Keratinocyte (primary cell): ENCODE results near the gene EGF. TPM values are rescaled to one million over a fixed set of nuclear protein-coding genes. Genes with fewer than 3 reads are reported as not detected.
A peak's percentile ranks its signal among the peaks of the same experiment; 100 is the strongest.
"Not testable (repeated sequence)": the region's sequence is repeated elsewhere in the genome, so short reads cannot be mapped to it uniquely, and the experiment has no call there.

Source experiments
- DNase-seq: peaks from one replicate; pipeline ENCODE4 v3.0.0-alpha.2; 2011; ENCODE audit warnings: low read depth, missing footprints, low spot score
- FAIRE-seq: peaks from 2 replicates; lab custom pipeline; 2011; peaks lifted over from hg19 to GRCh38; lab: Jason Lieb, UNC
- H2AFZ ChIP-seq: 2 replicates; pipeline ENCODE4 v1.6.0; 2012; ENCODE audit warnings: low read length, control low read depth, inconsistent platforms; ENCODE audit not compliant: control insufficient read depth
- H3K27ac ChIP-seq: 2 replicates; pipeline ENCODE4 v1.5.1; 2011; ENCODE audit warnings: low read length; ENCODE audit not compliant: control insufficient read depth, insufficient read depth
- H3K27me3 ChIP-seq: 3 replicates; pipeline ENCODE4 v1.6.0; 2011; ENCODE audit warnings: low read length; ENCODE audit not compliant: control insufficient read depth, insufficient read depth; ENCODE audit errors: extremely low read depth
- H3K36me3 ChIP-seq, 2 experiments: 2 replicates in 1 of 2; 3 replicates in 1 of 2; pipeline ENCODE4 v1.5.1; 2011; ENCODE audit warnings: low read length in 2 of 2, mild to moderate bottlenecking in 1 of 2; ENCODE audit not compliant: control insufficient read depth in 2 of 2, insufficient read depth in 2 of 2; ENCODE audit errors: extremely low read depth in 1 of 2
- H3K4me1 ChIP-seq: 3 replicates; pipeline ENCODE4 v1.5.1; 2011; ENCODE audit warnings: low read length; ENCODE audit not compliant: control insufficient read depth, insufficient read depth; ENCODE audit errors: extremely low read depth
- H3K4me2 ChIP-seq: 3 replicates; pipeline ENCODE4 v1.6.0; 2011; ENCODE audit warnings: low read depth, low read length; ENCODE audit not compliant: control insufficient read depth, insufficient read depth; ENCODE audit errors: extremely low read depth
- H3K4me3 ChIP-seq, 3 experiments: fragments of 200-600 bp in 1 of 3; sonication (generic) in 1 of 3; 2 replicates in 2 of 3; 3 replicates in 1 of 3; pipeline ENCODE4 v1.5.1; 2011 to 2016; ENCODE audit warnings: low read length in 3 of 3, mild to moderate bottlenecking in 3 of 3, control low read depth in 2 of 3, inconsistent platforms in 1 of 3, low read depth in 1 of 3, mixed read lengths in 1 of 3, mixed run types in 1 of 3, moderate library complexity in 1 of 3; ENCODE audit not compliant: control insufficient read depth in 2 of 3, insufficient read depth in 2 of 3; ENCODE audit errors: extremely low read depth in 1 of 3
- H3K79me2 ChIP-seq: 2 replicates; pipeline ENCODE4 v1.6.0; 2012; ENCODE audit warnings: low read length; ENCODE audit not compliant: control insufficient read depth, insufficient read depth
- H3K9ac ChIP-seq: 3 replicates; pipeline ENCODE4 v1.6.0; 2011; ENCODE audit warnings: low read length; ENCODE audit not compliant: control insufficient read depth, insufficient read depth; ENCODE audit errors: extremely low read depth
- H3K9me1 ChIP-seq: 3 replicates; pipeline ENCODE4 v1.6.0; 2011; ENCODE audit warnings: low read length; ENCODE audit not compliant: control insufficient read depth, insufficient read depth; ENCODE audit errors: extremely low read depth
- H3K9me3 ChIP-seq: 2 replicates; pipeline ENCODE4 v1.5.1; 2012; ENCODE audit warnings: low read depth, low read length; ENCODE audit not compliant: control insufficient read depth
- H4K20me1 ChIP-seq: 3 replicates; pipeline ENCODE4 v1.6.0; 2011; ENCODE audit warnings: low read length; ENCODE audit not compliant: control insufficient read depth, insufficient read depth; ENCODE audit errors: extremely low read depth
- EZH2 ChIP-seq: IDR thresholded peaks from one replicate; pipeline ENCODE4 v1.6.1; 2012; ENCODE audit warnings: inconsistent platforms, mild to moderate bottlenecking, low read length, moderate library complexity
- dilution Hi-C: fragments of 300-500 bp; cut with MboI; formaldehyde crosslinking; loops from one replicate; pipeline ENCODE4 v1.7.0; 2020; ENCODE audit warnings: low sequenced_read_pairs; ENCODE audit not compliant: extremely low pct_ligation_motif_present
- polyA plus RNA-seq, 5 experiments: library from polyadenylated mRNA; depleted of rRNA in 3 of 5; stranded (reverse) in 3 of 5; stranded (forward) in 1 of 5; unstranded in 1 of 5; fragments of >200 nt; gene quantifications; 1 replicate in 1 of 5; 2 replicates in 3 of 5; 3 replicates in 1 of 5; pipeline versions ENCODE4 v1.2.1 to v1.2.3, GENCODE V29; 2011 to 2012; ENCODE audit warnings: missing spikeins in 2 of 5, low read depth in 1 of 5, low replicate concordance in 1 of 5
- TF ChIP-seq, protein P1 (sequence below), 3 experiments: IDR thresholded peaks in 1 of 3; conservative IDR thresholded peaks in 1 of 3; optimal IDR thresholded peaks in 1 of 3; 2 replicates in 2 of 3; 3 replicates in 1 of 3; pipeline versions ENCODE3 to v1.5.1; 2011; ENCODE audit warnings: low read length in 3 of 3, mild to moderate bottlenecking in 3 of 3, moderate library complexity in 2 of 3, control low read depth in 1 of 3, inconsistent platforms in 1 of 3; ENCODE audit not compliant: insufficient read depth in 2 of 3; ENCODE audit errors: extremely low read depth in 1 of 3

Gene EGF
- polyA plus RNA-seq, 1 donor (not counting 4 experiments of a cell fraction or from before 2014, with no cell fraction given) = 1.3 TPM

DNA sequence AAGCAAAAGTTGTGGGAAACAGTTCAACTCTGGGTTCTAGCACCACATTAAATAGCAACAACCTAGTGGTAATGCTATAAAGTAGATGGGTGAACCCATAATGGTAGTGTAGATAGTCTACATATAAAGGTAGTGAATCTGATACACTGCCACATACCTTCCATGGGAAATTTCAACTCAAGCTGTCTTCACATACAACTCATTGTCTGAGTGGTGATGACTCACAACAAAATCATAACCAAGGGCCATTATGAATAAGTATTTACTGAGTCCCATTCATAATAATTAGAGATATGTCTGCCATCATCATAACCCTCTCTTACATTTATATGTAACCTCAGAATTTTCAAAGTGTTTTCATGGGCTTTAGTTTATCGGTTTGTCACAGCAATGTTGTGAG is 34.8 kb downstream of the EGF start:
- Histone ChIP-seq H3K9me3 (no peaks in the 10 kb centered on the region), H3K36me3 (no peaks in the 10 kb centered on the region), H3K4me3 (no peak overlapping the region), H4K20me1 (no peaks in the 10 kb centered on the region), H3K9ac (no peak overlapping the region), H3K27ac (peak overlapping the region; percentile 23), H3K4me2 (no peak overlapping the region), H3K9me1 (no peaks in the 10 kb centered on the region), H3K79me2 (no peaks in the 10 kb centered on the region), H3K4me1 (peaks cover 5% of the 10 kb centered on the region), H2AFZ (no peak overlapping the region), H3K27me3 (no peaks in the 10 kb centered on the region)
- no peak for TF ChIP-seq EZH2
- TF ChIP-seq, protein P1, sequence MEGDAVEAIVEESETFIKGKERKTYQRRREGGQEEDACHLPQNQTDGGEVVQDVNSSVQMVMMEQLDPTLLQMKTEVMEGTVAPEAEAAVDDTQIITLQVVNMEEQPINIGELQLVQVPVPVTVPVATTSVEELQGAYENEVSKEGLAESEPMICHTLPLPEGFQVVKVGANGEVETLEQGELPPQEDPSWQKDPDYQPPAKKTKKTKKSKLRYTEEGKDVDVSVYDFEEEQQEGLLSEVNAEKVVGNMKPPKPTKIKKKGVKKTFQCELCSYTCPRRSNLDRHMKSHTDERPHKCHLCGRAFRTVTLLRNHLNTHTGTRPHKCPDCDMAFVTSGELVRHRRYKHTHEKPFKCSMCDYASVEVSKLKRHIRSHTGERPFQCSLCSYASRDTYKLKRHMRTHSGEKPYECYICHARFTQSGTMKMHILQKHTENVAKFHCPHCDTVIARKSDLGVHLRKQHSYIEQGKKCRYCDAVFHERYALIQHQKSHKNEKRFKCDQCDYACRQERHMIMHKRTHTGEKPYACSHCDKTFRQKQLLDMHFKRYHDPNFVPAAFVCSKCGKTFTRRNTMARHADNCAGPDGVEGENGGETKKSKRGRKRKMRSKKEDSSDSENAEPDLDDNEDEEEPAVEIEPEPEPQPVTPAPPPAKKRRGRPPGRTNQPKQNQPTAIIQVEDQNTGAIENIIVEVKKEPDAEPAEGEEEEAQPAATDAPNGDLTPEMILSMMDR (optimal IDR thresholded peaks at IDR 0.05 in 1 of 3, IDR thresholded peaks at IDR 0.05 in 1 of 3, conservative IDR thresholded peaks at IDR 0.05 in 1 of 3; ENCODE audit: extremely low read depth in 1 of 3, insufficient read depth in 2 of 3, low read length in 3 of 3) = no peak
- peak; percentile 60 for FAIRE-seq
- dilution Hi-C loops = no loop called here
- peak; percentile 69 for DNase-seq

DNA sequence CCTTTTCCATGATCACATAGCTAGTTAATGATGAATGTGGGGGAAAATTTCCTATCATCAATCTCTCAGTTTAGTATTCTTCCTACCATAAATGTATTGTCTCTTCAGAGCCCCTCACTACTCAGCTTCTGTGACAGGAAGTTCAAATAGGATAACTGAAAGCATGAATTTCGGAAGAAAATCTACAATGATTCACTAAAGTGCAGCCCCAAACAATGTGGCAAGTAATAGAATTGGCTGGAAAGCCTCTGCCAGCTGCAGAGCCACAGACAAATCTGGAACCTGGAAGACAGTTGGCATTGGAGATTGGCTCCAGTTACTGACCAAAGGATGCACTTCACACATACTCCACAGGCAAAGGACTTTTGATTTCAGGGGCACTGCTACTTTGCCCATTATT is 35.2 kb downstream of the EGF start:
- Histone ChIP-seq H3K36me3 (no peaks in the 10 kb centered on the region), H3K27ac (peak overlapping the region; percentile 23), H3K4me3 (no peak overlapping the region), H3K27me3 (no peaks in the 10 kb centered on the region), H3K4me1 (peaks cover 5% of the 10 kb centered on the region), H3K9me3 (no peaks in the 10 kb centered on the region), H3K79me2 (no peaks in the 10 kb centered on the region), H3K9me1 (no peaks in the 10 kb centered on the region), H2AFZ (no peak overlapping the region), H3K9ac (no peak overlapping the region), H4K20me1 (no peaks in the 10 kb centered on the region), H3K4me2 (no peak overlapping the region)
- DNase-seq = no peak
- no peak for FAIRE-seq
- TF ChIP-seq EZH2 = no peak
- TF ChIP-seq, protein P1 (optimal IDR thresholded peaks at IDR 0.05 in 1 of 3, IDR thresholded peaks at IDR 0.05 in 1 of 3, conservative IDR thresholded peaks at IDR 0.05 in 1 of 3; ENCODE audit: extremely low read depth in 1 of 3, insufficient read depth in 2 of 3, low read length in 3 of 3) = no peak
- dilution Hi-C loops = no loop called here

DNA sequence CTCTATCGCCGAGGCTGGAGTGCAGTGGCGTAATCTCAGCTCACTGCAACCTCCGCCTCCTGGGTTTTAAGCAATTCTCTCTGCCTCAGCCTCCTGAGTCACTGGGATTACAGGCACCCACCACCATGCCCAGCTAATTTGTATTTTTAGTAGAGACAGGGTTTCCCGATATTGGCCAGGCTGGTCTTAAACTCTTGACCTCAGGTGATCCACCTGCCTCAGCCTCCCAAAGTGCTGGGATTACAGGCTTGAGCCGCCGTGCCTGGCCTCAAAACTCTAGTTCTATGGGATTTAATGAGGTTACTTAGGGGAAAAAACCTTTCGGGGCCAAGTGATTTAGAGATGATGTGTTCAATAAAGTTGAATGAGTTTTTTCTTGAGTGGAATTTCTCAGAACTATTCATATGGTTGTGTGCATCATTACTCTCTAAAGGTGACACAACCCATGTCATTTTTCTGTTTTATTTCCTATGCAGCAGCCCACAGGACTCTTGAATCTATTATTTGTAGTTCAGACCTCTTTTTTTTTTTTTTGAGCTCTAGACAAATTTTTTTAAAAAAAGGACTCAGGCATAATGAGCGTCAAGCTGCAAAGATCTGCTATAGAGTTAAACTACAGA is 36.5 kb downstream of the EGF start:
- H3K4me3 ChIP-seq, dilution Hi-C loops, FAIRE-seq: not testable (repeated sequence)

More for the DNA sequence above, 36.5 kb downstream of the EGF start:
- not testable (repeated sequence) for H3K9me1 ChIP-seq, H3K4me1 ChIP-seq, H3K36me3 ChIP-seq, H3K9me3 ChIP-seq, H4K20me1 ChIP-seq, H3K79me2 ChIP-seq, H3K9ac ChIP-seq, DNase-seq, H3K4me2 ChIP-seq, H2AFZ ChIP-seq, H3K27me3 ChIP-seq, H3K27ac ChIP-seq
